Fibroblast of lung (primary cell): Measurements from ENCODE around the gene CD1E. TPM values are rescaled to one million over a fixed set of nuclear protein-coding genes. Genes with fewer than 3 reads are reported as not detected.

Experiments used
- DNase-seq, 2 donors: peaks; one replicate each; pipeline versions ENCODE4 v3.0.0 to v3.0.0-alpha.2; 2010; ENCODE audit warnings: low read depth in 2 of 2
- H2AFZ ChIP-seq: 2 replicates; pipeline ENCODE4 v1.5.1; 2012; ENCODE audit warnings: low read length, control low read depth, inconsistent platforms
- H3K27ac ChIP-seq: 2 replicates; pipeline ENCODE4 v1.5.1; 2011; ENCODE audit warnings: low read length, control low read depth; ENCODE audit not compliant: insufficient read depth
- H3K27me3 ChIP-seq: 2 replicates; pipeline ENCODE4 v1.5.1; 2011; ENCODE audit warnings: mild to moderate bottlenecking, low read length; ENCODE audit not compliant: control insufficient read depth, insufficient read depth
- H3K36me3 ChIP-seq: 2 replicates; pipeline ENCODE4 v1.5.1; 2011; ENCODE audit warnings: low read length; ENCODE audit not compliant: control insufficient read depth, insufficient read depth
- H3K4me1 ChIP-seq: 2 replicates; pipeline ENCODE4 v1.5.1; 2011; ENCODE audit warnings: low read length; ENCODE audit not compliant: control insufficient read depth, insufficient read depth; ENCODE audit errors: extremely low read depth
- H3K4me2 ChIP-seq: 2 replicates; pipeline ENCODE4 v1.5.1; 2011; ENCODE audit warnings: low read length, control low read depth; ENCODE audit not compliant: insufficient read depth; ENCODE audit errors: extremely low read depth
- H3K4me3 ChIP-seq, 4 experiments: fragments of 200-600 bp in 1 of 4; sonication (generic) in 1 of 4; replicated peaks in 1 of 4; 2 replicates each; pipeline ENCODE4 v1.5.1; 2011 to 2016; ENCODE audit warnings: low read length in 4 of 4, low read depth in 3 of 4, mild to moderate bottlenecking in 3 of 4, control low read depth in 2 of 4, inconsistent platforms in 1 of 4, mixed read lengths in 1 of 4; ENCODE audit not compliant: insufficient read depth in 1 of 4; ENCODE audit errors: control extremely low read depth in 1 of 4
- H3K79me2 ChIP-seq: 2 replicates; pipeline ENCODE4 v1.5.1; 2012; ENCODE audit warnings: mild to moderate bottlenecking, low read length, inconsistent platforms; ENCODE audit not compliant: control insufficient read depth, insufficient read depth
- H3K9ac ChIP-seq: 2 replicates; pipeline ENCODE4 v1.5.1; 2011; ENCODE audit warnings: mild to moderate bottlenecking, low read length, control low read depth; ENCODE audit not compliant: insufficient read depth
- H3K9me3 ChIP-seq: 2 replicates; pipeline ENCODE4 v1.5.1; 2012; ENCODE audit warnings: low read depth, low read length; ENCODE audit not compliant: control insufficient read depth, insufficient read depth
- H4K20me1 ChIP-seq: 2 replicates; pipeline ENCODE4 v1.5.1; 2011; ENCODE audit warnings: low read length; ENCODE audit not compliant: control insufficient read depth, insufficient read depth; ENCODE audit errors: extremely low read depth
- EZH2 ChIP-seq: IDR thresholded peaks from 2 replicates; pipeline ENCODE4 v1.5.1; 2012; ENCODE audit warnings: low read length, control low read depth, mild to moderate bottlenecking; ENCODE audit errors: missing control alignments
- polyA plus RNA-seq, 2 donors: library from polyadenylated mRNA; depleted of rRNA in 1 of 2; stranded (reverse) in 1 of 2; unstranded in 1 of 2; fragments of >200 nt; gene quantifications; 2 replicates each; pipeline ENCODE4 v1.2.1, GENCODE V29; 2011 to 2012; ENCODE audit warnings: missing spikeins in 1 of 2
- total RNA-seq: library from RNA; depleted of rRNA; stranded (reverse); fragments of >200 nt; gene quantifications from 2 replicates; pipeline ENCODE4 v1.2.1, GENCODE V29; 2014
- TF ChIP-seq, protein P1 (sequence below), 2 donors: IDR thresholded peaks in 1 of 2; conservative IDR thresholded peaks in 1 of 2; 1 replicate in 1 of 2; 2 replicates in 1 of 2; pipeline ENCODE4 v1.5.1; 2011 to 2012; ENCODE audit warnings: low read length in 2 of 2, control low read depth in 1 of 2, inconsistent platforms in 1 of 2, low read depth in 1 of 2, mild to moderate bottlenecking in 1 of 2

Gene CD1E
- total and polyA plus RNA-seq, 2 donors (not counting 1 experiment from before 2014, with no cell fraction given) = not detected

- H4K20me1 ChIP-seq = no peaks in the 10 kb centered on the region
- DNase-seq = no peak
- no peak overlapping the region for H3K4me3 ChIP-seq
- H3K27me3 ChIP-seq = no peaks in the 10 kb centered on the region
- H3K9ac ChIP-seq = no peak overlapping the region
- no peaks in the 10 kb centered on the region for H3K36me3 ChIP-seq
- no peaks in the 10 kb centered on the region for H3K9me3 ChIP-seq
- no peak overlapping the region for H2AFZ ChIP-seq
- no peaks in the 10 kb centered on the region for H3K79me2 ChIP-seq
- TF ChIP-seq, protein P1, sequence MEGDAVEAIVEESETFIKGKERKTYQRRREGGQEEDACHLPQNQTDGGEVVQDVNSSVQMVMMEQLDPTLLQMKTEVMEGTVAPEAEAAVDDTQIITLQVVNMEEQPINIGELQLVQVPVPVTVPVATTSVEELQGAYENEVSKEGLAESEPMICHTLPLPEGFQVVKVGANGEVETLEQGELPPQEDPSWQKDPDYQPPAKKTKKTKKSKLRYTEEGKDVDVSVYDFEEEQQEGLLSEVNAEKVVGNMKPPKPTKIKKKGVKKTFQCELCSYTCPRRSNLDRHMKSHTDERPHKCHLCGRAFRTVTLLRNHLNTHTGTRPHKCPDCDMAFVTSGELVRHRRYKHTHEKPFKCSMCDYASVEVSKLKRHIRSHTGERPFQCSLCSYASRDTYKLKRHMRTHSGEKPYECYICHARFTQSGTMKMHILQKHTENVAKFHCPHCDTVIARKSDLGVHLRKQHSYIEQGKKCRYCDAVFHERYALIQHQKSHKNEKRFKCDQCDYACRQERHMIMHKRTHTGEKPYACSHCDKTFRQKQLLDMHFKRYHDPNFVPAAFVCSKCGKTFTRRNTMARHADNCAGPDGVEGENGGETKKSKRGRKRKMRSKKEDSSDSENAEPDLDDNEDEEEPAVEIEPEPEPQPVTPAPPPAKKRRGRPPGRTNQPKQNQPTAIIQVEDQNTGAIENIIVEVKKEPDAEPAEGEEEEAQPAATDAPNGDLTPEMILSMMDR (conservative IDR thresholded peaks at IDR 0.05 in 1 of 2, IDR thresholded peaks at IDR 0.05 in 1 of 2; ENCODE audit: low read depth in 1 of 2, low read length in 2 of 2) = no peak
- no peak for TF ChIP-seq EZH2
- H3K4me1 ChIP-seq = no peaks in the 10 kb centered on the region
- no peak overlapping the region for H3K27ac ChIP-seq
- no peak overlapping the region for H3K4me2 ChIP-seq
Observed at GRCh38 chr1:158393476-158393875, 39.8 kb downstream of the CD1E start.

DNA sequence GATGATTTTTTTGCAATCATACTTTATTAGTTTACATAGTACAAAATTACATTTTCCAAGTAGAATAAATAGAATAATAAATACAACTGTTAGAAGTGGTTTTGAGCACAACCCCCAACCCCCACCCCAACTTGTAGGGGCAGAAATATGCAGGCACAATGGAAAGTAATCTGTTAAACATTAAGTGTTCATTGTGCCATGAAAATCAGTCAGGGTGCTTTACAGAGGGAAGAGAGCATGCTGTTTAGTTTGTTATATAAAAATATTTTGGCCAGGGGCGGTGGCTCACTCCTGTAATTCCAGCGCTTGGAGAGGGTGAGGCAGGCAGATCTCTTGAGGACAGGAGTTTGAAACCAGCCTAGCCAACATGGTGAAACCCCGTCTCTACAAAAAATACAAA is 43.0 kb downstream of the CD1E start:
- no peak overlapping the region for H3K9ac ChIP-seq
- no peak overlapping the region for H3K4me2 ChIP-seq
- no peaks in the 10 kb centered on the region for H3K36me3 ChIP-seq
- no peaks in the 10 kb centered on the region for H3K9me3 ChIP-seq
- no peak for DNase-seq
- no peak overlapping the region for H2AFZ ChIP-seq
- no peak overlapping the region for H3K27ac ChIP-seq
- H3K79me2 ChIP-seq = no peaks in the 10 kb centered on the region
- no peak overlapping the region for H3K4me3 ChIP-seq
- no peaks in the 10 kb centered on the region for H4K20me1 ChIP-seq
- TF ChIP-seq EZH2 = no peak
- TF ChIP-seq, protein P1 (conservative IDR thresholded peaks at IDR 0.05 in 1 of 2, IDR thresholded peaks at IDR 0.05 in 1 of 2; ENCODE audit: low read depth in 1 of 2, low read length in 2 of 2) = no peak
- no peaks in the 10 kb centered on the region for H3K4me1 ChIP-seq
- no peaks in the 10 kb centered on the region for H3K27me3 ChIP-seq

DNA sequence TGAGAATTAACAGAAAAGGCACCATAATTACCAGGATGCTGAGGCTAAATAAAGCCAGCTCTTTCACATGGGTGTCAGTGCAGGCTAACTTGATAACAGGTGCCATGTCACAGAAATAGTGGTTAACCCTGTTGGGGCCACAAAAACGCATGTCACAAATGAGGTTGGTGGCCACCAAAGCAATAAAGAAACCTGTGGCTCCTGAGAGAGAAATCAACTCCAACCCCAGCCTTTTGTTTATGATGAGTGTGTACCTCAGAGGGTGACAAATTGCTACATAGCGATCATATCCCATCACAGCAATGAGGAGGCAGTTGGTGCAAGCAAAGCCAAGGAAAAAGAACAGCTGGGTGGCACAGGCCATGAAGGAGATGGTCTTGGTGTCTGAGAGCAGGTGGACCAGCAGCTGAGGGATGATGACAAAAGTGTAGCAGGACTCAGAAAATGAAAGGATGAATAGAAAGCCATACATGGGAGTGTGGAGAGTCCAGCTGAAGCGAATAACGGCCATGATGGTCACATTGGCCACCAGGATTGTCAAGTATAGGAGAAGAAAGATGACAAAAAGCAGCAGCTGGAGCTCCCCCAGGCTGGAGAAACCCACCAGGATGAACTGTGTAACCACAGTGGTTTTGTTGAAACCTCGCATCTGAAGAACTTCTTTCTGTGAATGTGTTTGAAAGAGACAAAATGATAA is 45.3 kb downstream of the CD1E start, which contains the start of gene OR10T2:
Gene OR10T2 (minus strand): TSS at position 649 of the 697 bp plus-strand sequence. CDS start 0 bp downstream, at position 649.
- Histone ChIP-seq H3K27me3 (no peaks in the 10 kb centered on the region), H3K27ac (no peak within 1 kb of the TSS), H3K9ac (no peak within 1 kb of the TSS), H4K20me1 (no peaks in the 10 kb centered on the region), H2AFZ (no peak within 1 kb of the TSS), H3K9me3 (no peaks in the 10 kb centered on the region), H3K79me2 (no peaks in the 10 kb centered on the region), H3K4me2 (no peak within 1 kb of the TSS), H3K4me1 (no peaks in the 10 kb centered on the region), H3K36me3 (no peaks in the 10 kb centered on the region), H3K4me3 (no peak within 1 kb of the TSS)
- DNase-seq = no peak
- TF ChIP-seq, protein P1 (conservative IDR thresholded peaks at IDR 0.05 in 1 of 2, IDR thresholded peaks at IDR 0.05 in 1 of 2; ENCODE audit: low read depth in 1 of 2, low read length in 2 of 2) = no peak
- no peak for TF ChIP-seq EZH2
